HCT116 (cell line): ENCODE measurements around the gene WFDC1. TPM values are rescaled to one million over a fixed set of nuclear protein-coding genes. Genes with fewer than 3 reads are reported as not detected.
A peak's percentile ranks its signal among the peaks of the same experiment; 100 is the strongest.

ENCODE experiments used
- ATAC-seq: fragments of 200-7000 bp; cut with Tn5 transposase; 2 replicates; pipeline ENCODE4 v1.9.1; 2020; ENCODE audit warnings: mild to moderate bottlenecking, moderate library complexity
- BruUV-seq: library from RNA; stranded (reverse); fragments of 400-500 nt; replicated peaks from 2 replicates; lab custom pipeline; 2021; lab: Mats Ljungman, UMichigan
- CTCF ChIA-PET: fragments of 300-600 bp; sonication (Branson Sonifier 250); formaldehyde crosslinking; loops from one replicate; lab custom pipeline; 2021; ENCODE audit warnings: antibody characterized with exemption; lab: Charles Lee
- POLR2A ChIA-PET: fragments of 300-600, 350-600 bp; sonication (Branson Sonifier 250); formaldehyde crosslinking; loops from one replicate; lab custom pipeline; 2021; ENCODE audit warnings: antibody characterized with exemption; lab: Charles Lee
- RAD21 ChIA-PET, 2 experiments: fragments of 300-600 bp; sonication (Branson Sonifier 250); formaldehyde crosslinking; loops; one replicate each; lab custom pipeline; 2023; ENCODE audit warnings: low total read pairs in 2 of 2; ENCODE audit not compliant: uncharacterized antibody in 2 of 2, unreplicated experiment in 2 of 2, low non-redundant PET in 1 of 2; lab: Charles Lee
- DNase-seq: peaks from one replicate; pipeline ENCODE4 v3.0.0-alpha.2; 2010; ENCODE audit warnings: low read depth, low spot score
- H2AFZ ChIP-seq: fragments of 200-600 bp; shearing (Covaris generic), sonication (generic); 2 replicates; pipeline ENCODE4 v1.6.1; 2017; ENCODE audit warnings: low read depth, mixed run types, mixed read lengths, antibody characterized with exemption, low read length; ENCODE audit not compliant: poor library complexity, severe bottlenecking
- H3K27ac ChIP-seq: 2 replicates; pipeline ENCODE4 v1.5.1; 2012; ENCODE audit warnings: low read depth, low read length
- H3K27me3 ChIP-seq: fragments of 200-600 bp; sonication (generic); 2 replicates; pipeline ENCODE4 v1.6.1; 2016; ENCODE audit warnings: mixed run types, low read length, mixed read lengths; ENCODE audit not compliant: insufficient read depth
- H3K36me3 ChIP-seq, 2 experiments: fragments of 200-500 bp in 1 of 2; fragments of 200-600 bp in 1 of 2; sonication (Bioruptor generic) in 1 of 2; sonication (generic) in 1 of 2; 2 replicates each; pipeline versions ENCODE4 v1.5.1 to v1.6.1; 2014 to 2016; ENCODE audit warnings: low read length in 2 of 2, inconsistent platforms in 1 of 2, mixed read lengths in 1 of 2, mixed run types in 1 of 2; ENCODE audit not compliant: insufficient read depth in 2 of 2, control insufficient read depth in 1 of 2
- H3K4me1 ChIP-seq, 2 experiments: fragments of 200-600 bp in 1 of 2; sonication (generic) in 1 of 2; 2 replicates each; pipeline versions ENCODE4 v1.5.1 to v1.6.1; 2012 to 2017; ENCODE audit warnings: low read length in 2 of 2, inconsistent platforms in 1 of 2, mild to moderate bottlenecking in 1 of 2, mixed read lengths in 1 of 2, mixed run types in 1 of 2, moderate library complexity in 1 of 2; ENCODE audit not compliant: insufficient read depth in 2 of 2, control insufficient read depth in 1 of 2
- H3K4me2 ChIP-seq: fragments of 200-600 bp; sonication (generic); 2 replicates; pipeline ENCODE4 v1.6.1; 2017; ENCODE audit warnings: mixed run types, low read length, mixed read lengths
- H3K4me3 ChIP-seq, 2 experiments: fragments of 200-600 bp in 1 of 2; sonication (generic) in 1 of 2; replicated peaks in 1 of 2; 2 replicates each; pipeline ENCODE4 v1.5.1; 2011 to 2016; ENCODE audit warnings: low read length in 2 of 2, control low read depth in 1 of 2, low read depth in 1 of 2, mild to moderate bottlenecking in 1 of 2, mixed read lengths in 1 of 2, mixed run types in 1 of 2
- H3K79me2 ChIP-seq: fragments of 200-600 bp; sonication (generic); 2 replicates; pipeline ENCODE4 v1.6.1; 2017; ENCODE audit warnings: mild to moderate bottlenecking, mixed run types, low read length, moderate library complexity, mixed read lengths; ENCODE audit not compliant: insufficient read depth
- H3K9ac ChIP-seq: fragments of 200-600 bp; sonication (generic); 2 replicates; pipeline ENCODE4 v1.6.1; 2016; ENCODE audit warnings: low read length, mixed read lengths
- H3K9me2 ChIP-seq: fragments of 200-600 bp; sonication (generic), shearing (Covaris generic); 2 replicates; pipeline ENCODE4 v1.6.1; 2017; ENCODE audit warnings: mixed run types, mild to moderate bottlenecking, moderate library complexity; ENCODE audit not compliant: insufficient read depth
- H3K9me3 ChIP-seq, 2 experiments: fragments of 200-500 bp in 1 of 2; fragments of 200-600 bp in 1 of 2; sonication (Bioruptor generic) in 1 of 2; sonication (generic) in 1 of 2; 2 replicates each; pipeline ENCODE4 v1.6.1; 2014 to 2017; ENCODE audit warnings: low read length in 2 of 2, mixed read lengths in 2 of 2, inconsistent platforms in 1 of 2, low read depth in 1 of 2, mild to moderate bottlenecking in 1 of 2, mixed run types in 1 of 2, moderate library complexity in 1 of 2; ENCODE audit not compliant: control insufficient read depth in 1 of 2, insufficient read depth in 1 of 2
- H4K20me1 ChIP-seq: fragments of 200-600 bp; sonication (generic), shearing (Covaris generic); 2 replicates; pipeline ENCODE4 v1.6.1; 2017; ENCODE audit warnings: mixed run types, mild to moderate bottlenecking, moderate library complexity; ENCODE audit not compliant: insufficient read depth
- CEBPB ChIP-seq: IDR thresholded peaks from 2 replicates; pipeline ENCODE4 v1.6.1; 2012; ENCODE audit warnings: low read depth
- EGR1 ChIP-seq: IDR thresholded peaks from 2 replicates; pipeline ENCODE4 v1.6.1; 2012; ENCODE audit warnings: low read depth
- POLR2A ChIP-seq: IDR thresholded peaks from 2 replicates; pipeline ENCODE4 v1.7.0; 2011; ENCODE audit warnings: borderline replicate concordance; ENCODE audit not compliant: insufficient read depth, insufficient read length; ENCODE audit errors: extremely low read depth
- RAD21 ChIP-seq: IDR thresholded peaks from 2 replicates; pipeline ENCODE4 v1.6.1; 2012; ENCODE audit warnings: low read depth, mild to moderate bottlenecking
- SP1 ChIP-seq: IDR thresholded peaks from 2 replicates; pipeline ENCODE4 v1.6.1; 2012; ENCODE audit warnings: low read depth
- YY1 ChIP-seq: IDR thresholded peaks from 2 replicates; pipeline ENCODE4 v1.6.1; 2011; ENCODE audit warnings: low read length, low read depth, moderate library complexity, mild to moderate bottlenecking; ENCODE audit not compliant: insufficient replicate concordance; ENCODE audit errors: extremely low read depth
- ZFX ChIP-seq: fragments of 450-650 bp; IDR thresholded peaks from 2 replicates; pipeline ENCODE4 v1.6.1; 2017
- ZNF274 ChIP-seq: fragments of 200-500 bp; sonication (Bioruptor generic); IDR thresholded peaks from 2 replicates; pipeline ENCODE4 v1.6.1; 2014; ENCODE audit warnings: mild to moderate bottlenecking, low read depth, low read length, inconsistent platforms
- intact Hi-C: fragments of 100-400 bp; cut with micrococcal nuclease; formaldehyde crosslinking; loops from 2 replicates; pipeline ENCODE4 v1.10.0; 2022
- total RNA-seq: library from RNA; stranded (reverse); gene quantifications from one replicate; pipeline ENCODE4 v1.2.1, GENCODE V29; 2021; ENCODE audit not compliant: unreplicated experiment
- TF ChIP-seq, protein P1 (sequence below): IDR thresholded peaks from 2 replicates; pipeline ENCODE4 v1.6.1; 2011; ENCODE audit warnings: mild to moderate bottlenecking, low read length, moderate library complexity; ENCODE audit not compliant: insufficient replicate concordance; ENCODE audit errors: extremely low read depth

Gene WFDC1
- total RNA-seq, 1 experiment from 2014 or later, result 0.42 TPM

DNA sequence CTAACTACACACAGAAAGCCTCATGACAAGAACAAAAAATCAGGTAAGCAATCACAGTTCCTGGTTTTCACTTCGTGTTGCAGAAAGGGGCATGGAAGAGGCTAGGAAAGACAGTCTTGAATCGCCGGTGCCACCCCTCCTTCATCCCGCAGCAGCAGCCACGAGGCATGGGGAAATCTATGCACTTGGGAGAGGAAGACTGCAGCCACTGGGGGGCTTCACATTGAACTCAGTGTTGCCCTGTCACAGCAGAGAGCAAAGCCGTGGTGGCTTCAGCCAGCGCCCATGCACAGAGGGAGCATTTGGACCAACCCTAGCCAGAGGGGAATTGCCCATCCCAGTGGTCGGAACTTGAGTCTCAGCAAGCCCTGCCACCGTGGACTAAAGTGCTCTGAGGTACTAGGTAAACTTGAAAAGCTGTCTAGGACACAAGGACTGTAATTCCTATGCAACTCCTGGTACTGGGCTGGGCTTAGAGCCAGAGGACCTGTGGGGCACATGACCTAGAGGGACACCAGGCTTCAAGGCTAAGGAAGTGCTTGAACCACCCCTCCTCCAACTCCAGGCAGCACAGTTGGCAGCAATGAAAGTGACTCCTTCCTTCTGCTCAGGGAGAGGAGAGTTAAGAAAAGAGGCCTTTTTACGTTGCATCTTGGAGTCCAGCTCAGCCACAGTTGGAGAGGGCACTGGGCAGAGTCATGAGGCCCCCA, 38.5 kb downstream of the WFDC1 start (continued):
- no peak for TF ChIP-seq ZNF274
- no peak for TF ChIP-seq CEBPB
- TF ChIP-seq, protein P1, sequence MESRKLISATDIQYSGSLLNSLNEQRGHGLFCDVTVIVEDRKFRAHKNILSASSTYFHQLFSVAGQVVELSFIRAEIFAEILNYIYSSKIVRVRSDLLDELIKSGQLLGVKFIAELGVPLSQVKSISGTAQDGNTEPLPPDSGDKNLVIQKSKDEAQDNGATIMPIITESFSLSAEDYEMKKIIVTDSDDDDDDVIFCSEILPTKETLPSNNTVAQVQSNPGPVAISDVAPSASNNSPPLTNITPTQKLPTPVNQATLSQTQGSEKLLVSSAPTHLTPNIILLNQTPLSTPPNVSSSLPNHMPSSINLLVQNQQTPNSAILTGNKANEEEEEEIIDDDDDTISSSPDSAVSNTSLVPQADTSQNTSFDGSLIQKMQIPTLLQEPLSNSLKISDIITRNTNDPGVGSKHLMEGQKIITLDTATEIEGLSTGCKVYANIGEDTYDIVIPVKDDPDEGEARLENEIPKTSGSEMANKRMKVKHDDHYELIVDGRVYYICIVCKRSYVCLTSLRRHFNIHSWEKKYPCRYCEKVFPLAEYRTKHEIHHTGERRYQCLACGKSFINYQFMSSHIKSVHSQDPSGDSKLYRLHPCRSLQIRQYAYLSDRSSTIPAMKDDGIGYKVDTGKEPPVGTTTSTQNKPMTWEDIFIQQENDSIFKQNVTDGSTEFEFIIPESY, result no peak
- no peak for TF ChIP-seq POLR2A
- no peak for TF ChIP-seq RAD21
- no peak for TF ChIP-seq EGR1
- no peak for TF ChIP-seq YY1
- TF ChIP-seq, all 23 proteins: peak for 0

DNA sequence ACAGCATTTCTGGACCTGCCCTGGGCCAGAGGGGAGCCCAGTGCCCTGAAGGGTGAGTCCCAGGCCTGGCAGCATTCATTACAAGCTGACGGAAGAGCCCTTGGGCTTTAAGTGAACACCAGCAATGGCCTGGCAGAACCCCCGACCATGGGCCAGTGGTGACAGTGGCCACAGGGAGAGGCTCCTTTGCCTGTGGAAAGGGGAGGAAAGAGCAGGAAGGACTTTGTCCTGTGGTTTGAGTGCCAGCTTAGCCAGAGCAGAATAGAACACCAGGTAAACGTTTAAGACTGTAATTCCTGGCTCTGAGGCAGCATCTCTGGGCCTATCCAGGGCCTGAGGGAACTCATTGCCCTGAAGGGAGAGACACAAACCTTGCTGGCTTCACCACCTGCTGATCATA, 39.4 kb downstream of the WFDC1 start:
- Histone ChIP-seq H3K9me2 (no peaks in the 10 kb centered on the region), H3K79me2 (no peaks in the 10 kb centered on the region), H3K4me3 (no peak overlapping the region), H3K27ac (no peak overlapping the region), H4K20me1 (no peaks in the 10 kb centered on the region), H3K36me3 (no peaks in the 10 kb centered on the region), H3K4me2 (no peak overlapping the region), H2AFZ (no peak overlapping the region), H3K9me3 (peaks cover 4 to 9% of the 10 kb centered on the region in 2 experiments; a peak in 2 of 4 replicates), H3K27me3 (no peaks in the 10 kb centered on the region), H3K9ac (no peak overlapping the region), H3K4me1 (peaks cover 0 to 8% of the 10 kb centered on the region in 2 experiments; a peak in 2 of 4 replicates)
- no TSS peak for BruUV-seq
- ChIA-PET CTCF (no interaction called here), RAD21 (interaction anchor here in 1 of 2 experiments (0.6 kb wide), 1 partner anchor 10 kb away, joined by 3 read pairs; no protein-coding TSS in a partner anchor), POLR2A (no interaction called here)
- ATAC-seq (no peak), DNase-seq (no peak)
- TF ChIP-seq ZFX (0 out of 2 replicates have a peak, but pooled peaks have one; percentile 14), SP1 (no peak)
- intact Hi-C loops, result no loop called here
